ENCODE data around the gene ZNF652.
"Not testable (repeated sequence)": the region's sequence is repeated elsewhere in the genome, so short reads cannot be mapped to it uniquely, and the experiment has no call there.

ZNF652 gene

DNA sequence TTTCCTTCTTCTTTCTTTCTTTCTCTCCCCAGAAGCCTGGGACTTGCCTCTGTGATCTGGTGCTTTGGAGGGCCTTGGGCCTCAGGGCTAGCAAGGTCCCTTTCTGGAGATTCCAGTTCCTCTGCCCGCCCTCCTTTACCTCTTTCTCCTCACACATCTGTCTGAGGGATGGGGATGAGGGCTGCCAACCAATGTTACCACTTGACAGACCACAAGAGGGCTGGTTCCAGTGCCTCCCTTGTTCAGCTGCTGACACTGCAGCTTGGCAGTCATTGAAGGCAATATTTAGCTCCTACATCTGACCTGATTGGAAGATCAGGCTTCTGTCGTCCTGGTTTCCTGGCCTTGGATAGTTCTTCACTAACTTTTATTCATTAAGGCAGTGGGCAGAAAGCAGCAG, 3.6 kb upstream of the ZNF652 start:
- peak; percentile 35 for DNase-seq (ENCODE audit: low read depth)
- TF ChIP-seq, protein P1, sequence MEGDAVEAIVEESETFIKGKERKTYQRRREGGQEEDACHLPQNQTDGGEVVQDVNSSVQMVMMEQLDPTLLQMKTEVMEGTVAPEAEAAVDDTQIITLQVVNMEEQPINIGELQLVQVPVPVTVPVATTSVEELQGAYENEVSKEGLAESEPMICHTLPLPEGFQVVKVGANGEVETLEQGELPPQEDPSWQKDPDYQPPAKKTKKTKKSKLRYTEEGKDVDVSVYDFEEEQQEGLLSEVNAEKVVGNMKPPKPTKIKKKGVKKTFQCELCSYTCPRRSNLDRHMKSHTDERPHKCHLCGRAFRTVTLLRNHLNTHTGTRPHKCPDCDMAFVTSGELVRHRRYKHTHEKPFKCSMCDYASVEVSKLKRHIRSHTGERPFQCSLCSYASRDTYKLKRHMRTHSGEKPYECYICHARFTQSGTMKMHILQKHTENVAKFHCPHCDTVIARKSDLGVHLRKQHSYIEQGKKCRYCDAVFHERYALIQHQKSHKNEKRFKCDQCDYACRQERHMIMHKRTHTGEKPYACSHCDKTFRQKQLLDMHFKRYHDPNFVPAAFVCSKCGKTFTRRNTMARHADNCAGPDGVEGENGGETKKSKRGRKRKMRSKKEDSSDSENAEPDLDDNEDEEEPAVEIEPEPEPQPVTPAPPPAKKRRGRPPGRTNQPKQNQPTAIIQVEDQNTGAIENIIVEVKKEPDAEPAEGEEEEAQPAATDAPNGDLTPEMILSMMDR (IDR thresholded peaks at IDR 0.05; ENCODE audit: insufficient read depth, low read depth, low read length, missing control alignments): peak; percentile 34
- H3K4me3 ChIP-seq (ENCODE audit: low read length): no peak overlapping the region

DNA sequence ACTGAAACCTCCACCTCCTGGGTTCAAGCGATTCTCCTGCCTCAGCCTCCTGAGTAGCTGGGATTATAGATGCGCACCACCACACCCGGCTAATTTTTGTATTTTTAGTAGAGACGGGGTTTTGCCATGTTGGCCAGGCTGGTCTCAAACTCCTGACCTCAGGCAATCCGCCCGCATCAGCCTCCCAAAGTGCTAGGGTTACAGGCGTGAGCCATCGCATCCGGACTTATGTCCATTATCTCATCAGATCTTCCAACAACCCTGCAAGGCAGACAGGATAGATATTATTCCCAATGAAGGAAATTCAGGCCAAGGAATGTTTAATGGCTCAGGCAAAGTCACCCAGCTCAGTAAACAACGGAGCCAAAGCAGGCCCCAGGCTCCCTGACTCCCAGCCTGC, 3.1 kb upstream of the ZNF652 start:
- not testable (repeated sequence) for DNase-seq (ENCODE audit: low read depth); H3K4me3 ChIP-seq (ENCODE audit: low read length)

DNA sequence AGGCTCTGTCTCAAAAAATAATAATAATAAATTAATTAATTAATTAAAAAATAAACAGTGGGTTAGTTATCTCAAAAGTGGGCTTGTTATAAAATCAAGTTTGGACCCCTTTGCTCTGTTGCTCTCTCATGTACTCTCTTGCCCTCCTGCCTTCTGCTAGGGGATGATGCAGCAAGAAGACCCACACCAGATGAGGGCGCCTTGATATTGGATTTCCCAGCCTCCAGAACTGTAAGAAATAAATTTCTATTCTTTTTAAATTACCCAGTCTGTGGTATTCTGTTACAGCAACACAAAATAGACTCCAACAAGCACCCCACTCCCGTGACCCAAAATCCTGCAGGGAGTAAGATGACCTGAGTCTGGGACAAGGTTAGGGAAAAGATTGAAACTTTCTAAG, 2.1 kb upstream of the ZNF652 start:
- TF ChIP-seq, protein P1 (IDR thresholded peaks at IDR 0.05; ENCODE audit: insufficient read depth, low read depth, low read length, missing control alignments): no peak
- no peak overlapping the region for H3K4me3 ChIP-seq (ENCODE audit: low read length)
- no peak for DNase-seq (ENCODE audit: low read depth)

DNA sequence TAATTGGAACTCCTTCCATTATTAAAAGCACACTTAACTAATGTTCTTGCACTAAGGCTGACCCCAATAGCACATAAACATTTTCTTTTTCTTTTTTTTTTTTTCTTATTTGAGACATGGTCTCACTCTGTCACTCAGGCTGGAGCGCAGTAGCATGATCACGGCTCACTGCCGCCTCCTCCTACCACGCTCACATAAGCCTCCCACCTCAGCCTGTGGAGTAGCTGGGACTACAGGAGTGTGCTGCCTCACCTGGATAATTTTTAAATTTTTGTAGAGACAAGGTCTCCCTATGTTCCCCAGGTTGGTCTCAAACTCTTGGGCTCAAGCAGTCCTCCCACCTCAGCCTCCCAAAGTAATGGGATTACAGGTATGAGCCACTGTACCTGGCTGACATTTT, 1.2 kb upstream of the ZNF652 start:
- H3K4me3 ChIP-seq (ENCODE audit: low read length): no peak overlapping the region
- TF ChIP-seq, protein P1 (IDR thresholded peaks at IDR 0.05; ENCODE audit: insufficient read depth, low read depth, low read length, missing control alignments): no peak
- no peak for DNase-seq (ENCODE audit: low read depth)

DNA sequence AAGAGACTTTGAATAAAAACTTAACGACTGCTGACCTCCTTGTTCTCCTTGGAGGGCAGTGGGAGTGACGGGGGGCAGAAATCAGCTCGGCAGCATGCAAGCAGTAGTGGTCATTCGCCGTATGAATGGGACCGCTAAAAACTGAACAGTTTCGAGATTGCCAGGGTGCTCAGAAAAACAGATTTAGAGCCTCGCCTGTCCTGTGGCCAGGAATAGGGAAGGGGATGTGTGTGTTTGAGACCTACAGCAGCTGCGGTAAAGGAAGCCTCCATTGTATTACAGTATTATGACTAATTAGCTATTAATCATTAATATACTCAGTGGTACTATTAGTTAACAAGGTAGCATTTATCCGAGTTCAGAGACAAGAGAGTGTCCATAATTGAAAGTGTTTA, 670 bp upstream of the ZNF652 start:
- TF ChIP-seq, protein P1 (IDR thresholded peaks at IDR 0.05; ENCODE audit: insufficient read depth, low read depth, low read length, missing control alignments): no peak
- peak; percentile 32 for DNase-seq (ENCODE audit: low read depth)
- peak overlapping the region; percentile 58 for H3K4me3 ChIP-seq (ENCODE audit: low read length)

DNA sequence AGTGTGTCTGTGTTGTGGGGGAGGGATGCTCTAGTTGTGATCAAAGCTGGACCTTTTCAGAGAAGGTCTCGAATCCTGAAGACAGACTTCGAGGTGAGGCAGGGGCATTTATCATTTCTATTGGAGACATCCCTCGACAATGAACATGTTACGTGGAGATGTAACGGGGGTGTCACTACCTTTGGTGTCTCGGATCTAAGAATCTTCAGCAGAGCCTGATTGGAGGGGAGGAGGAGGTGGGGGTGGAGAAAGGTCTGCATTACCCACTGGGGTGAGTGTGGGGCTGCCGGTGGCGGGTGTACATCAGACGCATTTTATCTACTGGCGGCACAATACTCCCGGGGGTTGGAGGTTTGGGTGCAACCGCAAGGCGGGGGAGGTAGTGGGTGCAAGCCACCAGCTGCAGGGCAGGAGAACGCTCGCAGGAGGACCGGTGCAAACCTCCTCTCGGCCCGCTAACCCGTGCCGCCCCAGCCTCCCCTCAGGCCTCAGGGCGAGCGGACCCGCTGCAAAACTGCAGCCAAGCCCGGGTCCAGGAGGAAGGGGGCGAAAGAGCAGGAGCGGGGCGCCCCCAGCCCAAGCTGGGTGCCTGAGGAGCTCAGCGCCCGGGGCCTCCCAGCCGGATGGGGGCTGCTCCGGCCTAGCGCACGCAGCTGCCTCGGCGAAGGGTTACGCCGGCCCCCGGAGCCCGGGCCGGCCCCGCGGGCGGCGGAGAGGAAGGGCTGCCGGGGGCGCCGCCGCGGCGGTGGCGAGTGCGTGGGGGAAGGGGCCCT, 735 bp downstream of the ZNF652 start:
- peak; percentile 53 for DNase-seq (ENCODE audit: low read depth)
- H3K4me3 ChIP-seq (ENCODE audit: low read length): peak overlapping the region; percentile 72
- TF ChIP-seq, protein P1 (IDR thresholded peaks at IDR 0.05; ENCODE audit: insufficient read depth, low read depth, low read length, missing control alignments): no peak

DNA sequence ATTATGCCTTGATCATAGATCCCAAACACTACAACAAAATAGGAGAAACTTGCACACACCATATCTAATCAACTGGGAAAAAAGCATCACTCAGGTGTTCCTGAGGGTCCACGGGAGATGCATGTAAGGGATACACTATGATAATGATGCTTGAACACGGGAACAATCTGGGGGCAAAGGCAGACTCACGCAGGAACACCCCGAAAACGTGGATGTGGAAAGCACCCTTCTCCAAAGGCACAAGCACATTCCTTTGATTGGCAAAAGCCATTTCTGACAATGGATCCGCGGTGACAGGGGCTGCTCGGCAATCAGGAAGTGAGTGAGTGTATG, 1.3 kb downstream of the ZNF652 start:
- no peak for DNase-seq (ENCODE audit: low read depth)

More for the DNA sequence above, 1.3 kb downstream of the ZNF652 start:
- TF ChIP-seq, protein P1 (IDR thresholded peaks at IDR 0.05; ENCODE audit: insufficient read depth, low read depth, low read length, missing control alignments): no peak
- peak overlapping the region; percentile 72 for H3K4me3 ChIP-seq (ENCODE audit: low read length)

Measured in epithelial cell of esophagus (primary cell).